Measurements from ENCODE around the gene IGFBP7.

DNA sequence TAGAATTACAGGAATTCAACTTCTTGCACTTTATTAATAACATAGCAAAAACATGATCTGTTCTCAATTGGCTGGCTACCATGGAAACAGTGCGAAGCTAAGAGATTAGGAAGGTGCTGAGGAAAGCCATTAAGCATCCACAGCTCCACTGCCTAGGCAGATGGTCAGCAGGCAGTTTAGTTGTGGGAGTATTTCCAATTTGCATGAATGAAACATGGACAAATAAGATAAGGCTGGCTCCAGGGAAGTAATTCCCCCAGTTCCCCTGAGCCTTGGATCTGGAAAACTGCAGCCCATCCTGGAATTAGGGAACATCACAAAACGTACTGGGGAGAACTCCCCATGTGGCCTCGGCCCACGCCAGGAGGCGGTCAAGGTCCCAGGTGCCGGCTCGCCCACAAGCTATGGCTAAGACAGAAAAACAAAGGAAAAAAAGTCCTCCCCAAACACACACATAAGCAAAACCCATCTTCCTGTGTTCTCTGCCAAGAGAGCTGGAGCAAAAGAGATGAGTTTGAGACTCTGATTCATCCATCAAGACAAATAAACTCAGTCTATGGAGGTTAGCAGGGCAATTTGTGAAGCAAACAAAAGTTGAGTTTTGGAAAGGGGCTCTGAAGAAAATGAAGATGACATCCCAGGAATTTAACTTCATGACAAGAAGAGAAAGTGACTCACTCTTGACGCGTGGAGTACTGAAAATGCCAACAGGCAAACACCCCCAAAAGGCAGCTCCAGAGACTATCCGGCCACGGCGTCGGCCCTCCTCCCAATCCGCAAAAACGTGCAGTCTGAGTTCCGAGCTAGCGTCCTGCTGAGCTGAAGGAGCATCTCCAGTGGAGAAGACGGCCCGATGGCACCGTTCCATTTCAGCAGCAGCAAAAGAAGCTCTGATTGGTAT is 45.1 kb downstream of the IGFBP7 start:
- TF ChIP-seq, protein P1, sequence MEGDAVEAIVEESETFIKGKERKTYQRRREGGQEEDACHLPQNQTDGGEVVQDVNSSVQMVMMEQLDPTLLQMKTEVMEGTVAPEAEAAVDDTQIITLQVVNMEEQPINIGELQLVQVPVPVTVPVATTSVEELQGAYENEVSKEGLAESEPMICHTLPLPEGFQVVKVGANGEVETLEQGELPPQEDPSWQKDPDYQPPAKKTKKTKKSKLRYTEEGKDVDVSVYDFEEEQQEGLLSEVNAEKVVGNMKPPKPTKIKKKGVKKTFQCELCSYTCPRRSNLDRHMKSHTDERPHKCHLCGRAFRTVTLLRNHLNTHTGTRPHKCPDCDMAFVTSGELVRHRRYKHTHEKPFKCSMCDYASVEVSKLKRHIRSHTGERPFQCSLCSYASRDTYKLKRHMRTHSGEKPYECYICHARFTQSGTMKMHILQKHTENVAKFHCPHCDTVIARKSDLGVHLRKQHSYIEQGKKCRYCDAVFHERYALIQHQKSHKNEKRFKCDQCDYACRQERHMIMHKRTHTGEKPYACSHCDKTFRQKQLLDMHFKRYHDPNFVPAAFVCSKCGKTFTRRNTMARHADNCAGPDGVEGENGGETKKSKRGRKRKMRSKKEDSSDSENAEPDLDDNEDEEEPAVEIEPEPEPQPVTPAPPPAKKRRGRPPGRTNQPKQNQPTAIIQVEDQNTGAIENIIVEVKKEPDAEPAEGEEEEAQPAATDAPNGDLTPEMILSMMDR (IDR thresholded peaks at IDR 0.05; ENCODE audit: low read depth, low read length, poor library complexity, severe bottlenecking) = no peak
- no peak for TF ChIP-seq EZH2phosphoT487 (IDR thresholded peaks at IDR 0.05; ENCODE audit: borderline replicate concordance, low read length)

All from DOHH2 (cell line).